ENCODE measurements around the gene C17orf78.

C17orf78 gene

GRCh38 chr17:37360632-37361031, 15.2 kb upstream of the C17orf78 start:
- Mint-ChIP-seq H3K4me1 (ENCODE audit: low read depth in 2 of 2) (peaks cover 15 to 17% of the 10 kb centered on the region in 2 donors), H3K27me3 (no peaks in the 10 kb centered on the region), H3K9me3 (no peaks in the 10 kb centered on the region), H3K36me3 (ENCODE audit: insufficient read depth) (no peaks in the 10 kb centered on the region), H3K27ac (peak overlapping the region; percentile 88 to 94), H3K4me3 (no peak overlapping the region)
- DNase-seq: no peak
- ATAC-seq (replicated peaks): no peak

GRCh38 chr17:37361543-37361942, 14.2 kb upstream of the C17orf78 start:
- H3K36me3 Mint-ChIP-seq (ENCODE audit: insufficient read depth): no peaks in the 10 kb centered on the region
- no peak overlapping the region for H3K27ac Mint-ChIP-seq
- no peak for ATAC-seq (replicated peaks)
- no peaks in the 10 kb centered on the region for H3K27me3 Mint-ChIP-seq
- no peak overlapping the region for H3K4me3 Mint-ChIP-seq
- DNase-seq: no peak
- peaks cover 15 to 17% of the 10 kb centered on the region in 2 donors for H3K4me1 Mint-ChIP-seq (ENCODE audit: low read depth in 2 of 2)
- no peaks in the 10 kb centered on the region for H3K9me3 Mint-ChIP-seq

GRCh38 chr17:37365589-37365988, 10.2 kb upstream of the C17orf78 start:
- Mint-ChIP-seq H3K27me3 (no peaks in the 10 kb centered on the region), H3K36me3 (ENCODE audit: insufficient read depth) (no peaks in the 10 kb centered on the region), H3K4me3 (no peak overlapping the region), H3K4me1 (ENCODE audit: low read depth in 2 of 2) (no peaks in the 10 kb centered on the region), H3K9me3 (no peaks in the 10 kb centered on the region), H3K27ac (no peak overlapping the region)
- no peak for ATAC-seq (replicated peaks)
- no peak for DNase-seq

- Mint-ChIP-seq H3K27me3 (no peaks in the 10 kb centered on the region), H3K4me3 (no peak overlapping the region)
Observed at GRCh38 chr17:37368577-37368976, 7.2 kb upstream of the C17orf78 start.

GRCh38 chr17:37373530-37374159, 2.1 kb upstream of the C17orf78 start:
- Mint-ChIP-seq H3K9me3 (no peaks in the 10 kb centered on the region), H3K27ac (no peak overlapping the region), H3K4me1 (ENCODE audit: low read depth in 2 of 2) (no peaks in the 10 kb centered on the region), H3K27me3 (no peaks in the 10 kb centered on the region), H3K4me3 (no peak overlapping the region), H3K36me3 (ENCODE audit: insufficient read depth) (no peaks in the 10 kb centered on the region)
- ATAC-seq (replicated peaks): peak; percentile 98
- DNase-seq: peak; percentile 47 to 60 (median 47)

More at GRCh38 chr17:37368577-37368976, 7.2 kb upstream of the C17orf78 start:
- Mint-ChIP-seq H3K9me3 (no peaks in the 10 kb centered on the region), H3K36me3 (ENCODE audit: insufficient read depth) (no peaks in the 10 kb centered on the region), H3K27ac (no peak overlapping the region), H3K4me1 (ENCODE audit: low read depth in 2 of 2) (no peaks in the 10 kb centered on the region)
- ATAC-seq (replicated peaks): no peak
- DNase-seq: no peak

- DNase-seq (no peak), ATAC-seq (replicated peaks) (no peak)
- Mint-ChIP-seq H3K4me1 (ENCODE audit: low read depth in 2 of 2) (no peaks in the 10 kb centered on the region), H3K27ac (no peak overlapping the region), H3K9me3 (no peaks in the 10 kb centered on the region), H3K36me3 (ENCODE audit: insufficient read depth) (no peaks in the 10 kb centered on the region), H3K27me3 (no peaks in the 10 kb centered on the region), H3K4me3 (no peak overlapping the region)
Observed at GRCh38 chr17:37382056-37382455, 6.3 kb downstream of the C17orf78 start.

GRCh38 chr17:37384560-37385149, 8.9 kb downstream of the C17orf78 start:
- no peak overlapping the region for H3K4me3 Mint-ChIP-seq
- ATAC-seq (replicated peaks) (no peak), DNase-seq (no peak)
- H3K4me1 Mint-ChIP-seq (ENCODE audit: low read depth in 2 of 2): no peaks in the 10 kb centered on the region
- peaks cover 3% of the 10 kb centered on the region for H3K36me3 Mint-ChIP-seq (ENCODE audit: insufficient read depth)
- no peak overlapping the region for H3K27ac Mint-ChIP-seq
- no peaks in the 10 kb centered on the region for H3K9me3 Mint-ChIP-seq
- H3K27me3 Mint-ChIP-seq: no peaks in the 10 kb centered on the region

GRCh38 chr17:37385474-37385990, 9.7 kb downstream of the C17orf78 start:
- Mint-ChIP-seq H3K36me3 (ENCODE audit: insufficient read depth) (peaks cover 3% of the 10 kb centered on the region), H3K9me3 (no peaks in the 10 kb centered on the region), H3K4me1 (ENCODE audit: low read depth in 2 of 2) (no peaks in the 10 kb centered on the region), H3K4me3 (no peak overlapping the region), H3K27me3 (no peaks in the 10 kb centered on the region), H3K27ac (no peak overlapping the region)
- no peak for DNase-seq
- ATAC-seq (replicated peaks): no peak

- no peak for DNase-seq
- H3K4me1 Mint-ChIP-seq (ENCODE audit: low read depth in 2 of 2): peaks cover under 1 to 2% of the 10 kb centered on the region in 2 donors
- H3K27ac Mint-ChIP-seq: no peak overlapping the region
- H3K9me3 Mint-ChIP-seq: no peaks in the 10 kb centered on the region
- H3K4me3 Mint-ChIP-seq: no peak overlapping the region
- no peaks in the 10 kb centered on the region for H3K27me3 Mint-ChIP-seq
- ATAC-seq (replicated peaks): no peak
- H3K36me3 Mint-ChIP-seq (ENCODE audit: insufficient read depth): peaks cover 3% of the 10 kb centered on the region
Observed at GRCh38 chr17:37386462-37386861, 10.7 kb downstream of the C17orf78 start.

GRCh38 chr17:37388266-37388665, 12.5 kb downstream of the C17orf78 start:
- Mint-ChIP-seq H3K9me3 (no peaks in the 10 kb centered on the region), H3K27me3 (no peaks in the 10 kb centered on the region), H3K27ac (no peak overlapping the region), H3K4me3 (no peak overlapping the region), H3K36me3 (ENCODE audit: insufficient read depth) (peaks cover 3% of the 10 kb centered on the region), H3K4me1 (ENCODE audit: low read depth in 2 of 2) (peaks cover 7 to 10% of the 10 kb centered on the region in 2 donors)
- no peak for DNase-seq
- no peak for ATAC-seq (replicated peaks)

GRCh38 chr17:37389160-37389559, 13.4 kb downstream of the C17orf78 start:
- Mint-ChIP-seq H3K27me3 (no peaks in the 10 kb centered on the region), H3K9me3 (no peaks in the 10 kb centered on the region), H3K4me3 (no peak overlapping the region), H3K4me1 (ENCODE audit: low read depth in 2 of 2) (peaks cover 7 to 10% of the 10 kb centered on the region in 2 donors), H3K36me3 (ENCODE audit: insufficient read depth) (peaks cover 3% of the 10 kb centered on the region), H3K27ac (no peak overlapping the region)
- ATAC-seq (replicated peaks) (no peak), DNase-seq (no peak)

- Mint-ChIP-seq H3K27ac (no peak overlapping the region), H3K4me3 (no peak overlapping the region), H3K9me3 (no peaks in the 10 kb centered on the region), H3K36me3 (ENCODE audit: insufficient read depth) (peaks cover 3% of the 10 kb centered on the region), H3K27me3 (no peaks in the 10 kb centered on the region), H3K4me1 (ENCODE audit: low read depth in 2 of 2) (peaks cover 7 to 10% of the 10 kb centered on the region in 2 donors)
- ATAC-seq (replicated peaks) (no peak), DNase-seq (no peak)
Observed at GRCh38 chr17:37391146-37391545, 15.4 kb downstream of the C17orf78 start.

GRCh38 chr17:37392024-37392590, 16.3 kb downstream of the C17orf78 start:
- no peaks in the 10 kb centered on the region for H3K27me3 Mint-ChIP-seq
- ATAC-seq (replicated peaks) (no peak), DNase-seq (no peak)
- H3K27ac Mint-ChIP-seq: peak overlapping the region; percentile 38 to 72
- H3K36me3 Mint-ChIP-seq (ENCODE audit: insufficient read depth): peaks cover 3% of the 10 kb centered on the region
- peaks cover 7 to 10% of the 10 kb centered on the region in 2 donors for H3K4me1 Mint-ChIP-seq (ENCODE audit: low read depth in 2 of 2)
- no peaks in the 10 kb centered on the region for H3K9me3 Mint-ChIP-seq
- H3K4me3 Mint-ChIP-seq: no peak overlapping the region

- Mint-ChIP-seq H3K36me3 (ENCODE audit: insufficient read depth) (no peaks in the 10 kb centered on the region), H3K27me3 (no peaks in the 10 kb centered on the region), H3K9me3 (no peaks in the 10 kb centered on the region), H3K4me1 (ENCODE audit: low read depth in 2 of 2) (peaks cover 10 to 13% of the 10 kb centered on the region in 2 donors), H3K27ac (peak overlapping the region in 1 of 2 donors; percentile 23), H3K4me3 (no peak overlapping the region)
- DNase-seq: no peak
- ATAC-seq (replicated peaks): no peak
Observed at GRCh38 chr17:37393352-37393751, 17.6 kb downstream of the C17orf78 start.

All from effector memory CD8-positive, alpha-beta T cell (primary cell).